ENCODE data around the gene SNCAIP.
"Not testable (repeated sequence)": the region's sequence is repeated elsewhere in the genome, so short reads cannot be mapped to it uniquely, and the experiment has no call there.

The SNCAIP gene

GRCh38 chr5:122362361-122362760 lies 50.3 kb downstream of the SNCAIP start:
- no peak for DNase-seq (ENCODE audit: low spot score)

- no peak for DNase-seq (ENCODE audit: low spot score)
Measured at GRCh38 chr5:122363623-122364022, 51.6 kb downstream of the SNCAIP start.

GRCh38 chr5:122366501-122366900 lies 54.5 kb downstream of the SNCAIP start:
- no peak for DNase-seq (ENCODE audit: low spot score)

- no peak for DNase-seq (ENCODE audit: low spot score)
Measured at GRCh38 chr5:122367456-122367855, 55.4 kb downstream of the SNCAIP start.

GRCh38 chr5:122368510-122369251 lies 56.6 kb downstream of the SNCAIP start:
- no peak for DNase-seq (ENCODE audit: low spot score)

- no peak for DNase-seq (ENCODE audit: low spot score)
Measured at GRCh38 chr5:122369253-122369815, 57.3 kb downstream of the SNCAIP start.

GRCh38 chr5:122371511-122372151 lies 59.6 kb downstream of the SNCAIP start:
- DNase-seq (ENCODE audit: low spot score) = no peak

GRCh38 chr5:122374110-122374509 lies 62.1 kb downstream of the SNCAIP start:
- no peak for DNase-seq (ENCODE audit: low spot score)

- no peak for DNase-seq (ENCODE audit: low spot score)
Measured at GRCh38 chr5:122375801-122376200, 63.8 kb downstream of the SNCAIP start.

- DNase-seq (ENCODE audit: low spot score) = no peak
Measured at GRCh38 chr5:122376250-122376649, 64.2 kb downstream of the SNCAIP start.

- no peak for DNase-seq (ENCODE audit: low spot score)
Measured at GRCh38 chr5:122377026-122377425, 65.0 kb downstream of the SNCAIP start.

- not testable (repeated sequence) for DNase-seq (ENCODE audit: low spot score)
Measured at GRCh38 chr5:122382938-122383337, 70.9 kb downstream of the SNCAIP start.

GRCh38 chr5:122384739-122385235 lies 72.8 kb downstream of the SNCAIP start:
- no peak for DNase-seq (ENCODE audit: low spot score)

- no peak for DNase-seq (ENCODE audit: low spot score)
Measured at GRCh38 chr5:122385286-122385685, 73.2 kb downstream of the SNCAIP start.

- DNase-seq (ENCODE audit: low spot score) = no peak
Measured at GRCh38 chr5:122385808-122386207, 73.8 kb downstream of the SNCAIP start.

GRCh38 chr5:122390154-122390553 lies 78.1 kb downstream of the SNCAIP start:
- DNase-seq (ENCODE audit: low spot score) = no peak

- no peak for DNase-seq (ENCODE audit: low spot score)
Measured at GRCh38 chr5:122390694-122391093, 78.7 kb downstream of the SNCAIP start.

GRCh38 chr5:122391621-122392020 lies 79.6 kb downstream of the SNCAIP start:
- no peak for DNase-seq (ENCODE audit: low spot score)

- DNase-seq (ENCODE audit: low spot score) = no peak
Measured at GRCh38 chr5:122392224-122392623, 80.2 kb downstream of the SNCAIP start.

- no peak for DNase-seq (ENCODE audit: low spot score)
Measured at GRCh38 chr5:122392824-122393223, 80.8 kb downstream of the SNCAIP start.

- no peak for DNase-seq (ENCODE audit: low spot score)
Measured at GRCh38 chr5:122394284-122394930, 82.4 kb downstream of the SNCAIP start.

GRCh38 chr5:122398016-122398415 lies 86.0 kb downstream of the SNCAIP start:
- DNase-seq (ENCODE audit: low spot score) = no peak

GRCh38 chr5:122400341-122400740 lies 88.3 kb downstream of the SNCAIP start:
- DNase-seq (ENCODE audit: low spot score) = no peak
